Suprapubic skin (tissue), 3 donors: ENCODE results near the gene PIWIL1.

Source experiments
- POLR2A ChIP-seq, 2 donors: fragments of 450-650 bp; IDR thresholded peaks; one replicate each; pipeline ENCODE4 v1.6.1; 2017; ENCODE audit warnings: antibody characterized with exemption in 2 of 2, mild to moderate bottlenecking in 2 of 2, moderate library complexity in 2 of 2
- TF ChIP-seq, protein P1 (sequence below), 2 donors: fragments of 200-600 bp in 1 of 2; fragments of 450-650 bp in 1 of 2; sonication (generic) in 1 of 2; IDR thresholded peaks; one replicate each; pipeline ENCODE4 v1.5.1; 2016 to 2019; ENCODE audit warnings: antibody characterized with exemption in 2 of 2, mild to moderate bottlenecking in 1 of 2, moderate library complexity in 1 of 2

DNA sequence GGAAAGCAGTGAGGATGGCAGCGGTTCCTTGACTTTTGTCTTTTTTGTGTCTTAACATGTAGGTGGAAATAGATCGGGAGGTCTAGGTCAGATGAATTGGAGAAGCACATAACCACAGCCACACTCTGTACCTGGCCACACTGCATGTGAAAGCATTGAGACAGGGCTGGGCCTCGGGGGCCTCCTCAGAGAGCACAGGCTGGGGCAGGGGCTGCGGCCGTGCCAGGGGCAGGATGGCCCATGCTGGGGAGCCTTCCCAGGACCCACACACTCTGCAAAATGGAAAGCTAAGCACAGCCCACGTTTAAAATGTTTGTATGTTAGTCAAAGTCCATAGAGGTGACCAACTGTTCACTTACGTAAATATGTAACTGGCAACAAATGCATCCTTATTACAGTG lies 76.7 kb downstream of the PIWIL1 start:
- no peak for TF ChIP-seq POLR2A (IDR thresholded peaks at IDR 0.05)
- TF ChIP-seq, protein P1, sequence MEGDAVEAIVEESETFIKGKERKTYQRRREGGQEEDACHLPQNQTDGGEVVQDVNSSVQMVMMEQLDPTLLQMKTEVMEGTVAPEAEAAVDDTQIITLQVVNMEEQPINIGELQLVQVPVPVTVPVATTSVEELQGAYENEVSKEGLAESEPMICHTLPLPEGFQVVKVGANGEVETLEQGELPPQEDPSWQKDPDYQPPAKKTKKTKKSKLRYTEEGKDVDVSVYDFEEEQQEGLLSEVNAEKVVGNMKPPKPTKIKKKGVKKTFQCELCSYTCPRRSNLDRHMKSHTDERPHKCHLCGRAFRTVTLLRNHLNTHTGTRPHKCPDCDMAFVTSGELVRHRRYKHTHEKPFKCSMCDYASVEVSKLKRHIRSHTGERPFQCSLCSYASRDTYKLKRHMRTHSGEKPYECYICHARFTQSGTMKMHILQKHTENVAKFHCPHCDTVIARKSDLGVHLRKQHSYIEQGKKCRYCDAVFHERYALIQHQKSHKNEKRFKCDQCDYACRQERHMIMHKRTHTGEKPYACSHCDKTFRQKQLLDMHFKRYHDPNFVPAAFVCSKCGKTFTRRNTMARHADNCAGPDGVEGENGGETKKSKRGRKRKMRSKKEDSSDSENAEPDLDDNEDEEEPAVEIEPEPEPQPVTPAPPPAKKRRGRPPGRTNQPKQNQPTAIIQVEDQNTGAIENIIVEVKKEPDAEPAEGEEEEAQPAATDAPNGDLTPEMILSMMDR (IDR thresholded peaks at IDR 0.05) = no peak
